Psoas muscle (tissue), 8 donors: ENCODE results near the gene LZTFL1. TPM values are rescaled to one million over a fixed set of nuclear protein-coding genes. Genes with fewer than 3 reads are reported as not detected.

Source experiments
- ATAC-seq, 4 donors: fragments of 200-7000 bp; cut with Tn5 transposase; one replicate each; pipeline ENCODE4 v1.9.1; 2020; ENCODE audit warnings: moderate library complexity in 3 of 4, mild to moderate bottlenecking in 2 of 4
- DNase-seq, 2 donors: peaks; one replicate each; pipeline ENCODE4 v3.0.0-alpha.2; 2020
- H3K27ac ChIP-seq: fragments of 200-600 bp; one replicate; pipeline ENCODE4 v1.8.0; 2022
- H3K27me3 ChIP-seq, 3 donors: fragments of 200-600 bp in 1 of 3; one replicate each; pipeline versions ENCODE4 v1.6.1 to v1.8.0; 2013 to 2022; ENCODE audit warnings: low read length in 2 of 3, mild to moderate bottlenecking in 2 of 3, moderate library complexity in 1 of 3; ENCODE audit not compliant: insufficient read depth in 3 of 3
- H3K36me3 ChIP-seq, 2 donors: fragments of 200-600 bp in 1 of 2; one replicate each; pipeline versions ENCODE4 v1.6.1 to v1.8.0; 2013 to 2022; ENCODE audit warnings: low read depth in 1 of 2, mild to moderate bottlenecking in 1 of 2, moderate library complexity in 1 of 2; ENCODE audit not compliant: insufficient read depth in 1 of 2
- H3K4me1 ChIP-seq: fragments of 200-600 bp; one replicate; pipeline ENCODE4 v1.8.0; 2022
- H3K4me3 ChIP-seq: fragments of 200-600 bp; one replicate; pipeline ENCODE4 v1.8.0; 2022; ENCODE audit warnings: mild to moderate bottlenecking
- H3K9me3 ChIP-seq: fragments of 200-600 bp; one replicate; pipeline ENCODE4 v1.8.0; 2022
- CTCF ChIP-seq: fragments of 200-600 bp; IDR thresholded peaks from one replicate; pipeline ENCODE4 v1.8.0; 2022; ENCODE audit warnings: antibody characterized with exemption
- WGBS, 3 donors: extraction: QIAGEN DNeasy Blood & Tissue Kit; methylation state at CpG; one replicate each; pipeline versions ENCODE4 v1.1.6 to v1.1.7; 2013; 5-methylcytosine and 5-hydroxymethylcytosine counted together
- intact Hi-C, 2 donors: fragments of 100-400 bp; cut with DNase I; formaldehyde crosslinking; loops; one replicate each; pipeline versions ENCODE4 v1.11.0 to v1.14.2; 2022
- polyA plus RNA-seq, 3 donors: library from polyadenylated mRNA; stranded (reverse); fragments of 200-250 nt; gene quantifications; one replicate each; pipeline ENCODE4 v1.2.3, GENCODE V29; 2013
- total RNA-seq, 4 donors: library from RNA; stranded (reverse); fragmentation: NEBNext Ultra II Directional in 2 of 4; extraction: Animal tissue kit (Norgen Biotek cat#: 25700) in 2 of 4; gene quantifications; one replicate each; pipeline versions ENCODE4 v1.2.1 to v1.2.4, GENCODE V29; 2021 to 2023
- donor health status: healthy with polysubstance abuse.
- donor health status: DM: no; HTN: no; CAD: no; lungs with moderate emphysema.
- donor health status: Bipolar disorder and iron deficiency.
- donor health status: healthy.
- donor health status: DM: yes; HTN: yes; CAD: no.
- donor health status: DM: no; HTN: no; CAD: no.
- donor health status: DM: no; HTN: no; CAD: no.
- donor health status: DM: yes; HTN: yes; CAD: no.

LZTFL1 gene
- total and polyA plus RNA-seq, 7 donors = 3.1 to 15.9 (median 5.3) TPM

DNA sequence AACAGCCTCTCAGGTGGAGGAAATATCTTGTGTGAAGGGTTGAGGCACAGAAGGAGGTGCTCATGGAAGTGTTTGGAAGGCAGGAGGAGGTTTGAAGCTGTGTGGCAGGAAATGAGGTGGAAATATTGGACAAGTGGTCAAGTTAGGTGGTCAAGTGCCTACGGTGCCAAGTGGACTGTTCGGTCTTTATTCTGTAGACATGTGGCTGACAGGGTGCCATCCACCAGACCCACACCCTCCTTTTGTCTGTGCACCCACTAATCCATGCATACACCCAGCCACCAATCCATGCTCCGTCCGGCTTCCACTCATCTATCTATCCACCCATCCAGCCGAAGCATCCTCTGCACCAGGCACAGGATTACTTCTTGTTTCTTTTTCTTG, 47.8 kb downstream of the LZTFL1 start:
- intact Hi-C loops = no loop called here

GRCh38 chr3:45793482-45794176, 48.3 kb downstream of the LZTFL1 start:
- ATAC-seq (no peak), DNase-seq (no peak)
- intact Hi-C loops = no loop called here
- H3K27ac ChIP-seq = no peak overlapping the region
- no peak for TF ChIP-seq CTCF
- WGBS, 3 donors = 63 to 67% (median 66%) methylated on average over 9 of the region's 9 CpGs
- H3K27me3 ChIP-seq = peaks cover 0 to 47% (median 11%) of the 10 kb centered on the region in 3 donors
- no peaks in the 10 kb centered on the region for H3K4me1 ChIP-seq
- no peaks in the 10 kb centered on the region for H3K36me3 ChIP-seq
- peaks cover 14% of the 10 kb centered on the region for H3K9me3 ChIP-seq
- no peak overlapping the region for H3K4me3 ChIP-seq

More for the DNA sequence above, 47.8 kb downstream of the LZTFL1 start:
- no peak overlapping the region for H3K4me3 ChIP-seq
- TF ChIP-seq CTCF = no peak
- no peak for ATAC-seq
- H3K9me3 ChIP-seq = peaks cover 9% of the 10 kb centered on the region
- no peaks in the 10 kb centered on the region for H3K36me3 ChIP-seq
- WGBS, 3 donors = 89 to 92% (median 91%) methylated on average over 5 of the region's 5 CpGs
- H3K4me1 ChIP-seq = no peaks in the 10 kb centered on the region
- H3K27ac ChIP-seq = no peak overlapping the region
- peaks cover 0 to 51% (median 12%) of the 10 kb centered on the region in 3 donors for H3K27me3 ChIP-seq
- DNase-seq = no peak

DNA sequence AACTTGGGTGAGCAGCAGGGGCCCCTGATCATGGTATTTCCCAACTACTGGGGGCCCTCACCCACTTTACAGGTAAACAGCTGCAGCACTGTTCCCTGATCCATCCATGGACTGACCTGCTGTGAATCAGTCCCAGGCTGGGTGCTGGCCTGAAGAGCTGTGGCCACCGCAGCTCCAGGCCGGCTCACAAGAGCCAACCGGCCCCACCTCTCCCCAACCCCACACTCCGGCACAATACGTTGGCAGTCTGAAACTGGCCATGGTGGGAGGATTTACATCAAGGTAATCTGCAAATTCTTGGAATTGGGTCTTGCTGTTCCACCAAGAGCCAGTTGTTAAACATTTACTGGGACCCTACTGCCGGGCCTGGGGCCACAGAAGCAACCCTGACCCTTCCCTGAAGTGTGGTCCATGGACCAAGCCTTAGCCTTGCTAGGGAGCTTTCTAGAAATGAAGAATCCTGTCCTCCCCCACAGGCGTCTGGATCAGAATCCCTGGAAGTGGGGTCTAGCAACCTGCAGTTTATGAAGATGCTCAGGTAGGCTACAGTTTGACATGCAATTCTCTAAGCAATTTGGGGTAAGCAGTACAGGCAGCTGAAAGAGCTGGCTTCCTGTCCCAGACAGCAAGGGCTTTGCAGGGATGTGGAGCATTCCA, 49.3 kb downstream of the LZTFL1 start:
- WGBS, 3 donors = 88 to 92% (median 89%) methylated on average over 7 of the region's 7 CpGs
- TF ChIP-seq CTCF = no peak
- ATAC-seq (no peak), DNase-seq (no peak)
- intact Hi-C loops = no loop called here
- Histone ChIP-seq H3K4me1 (no peaks in the 10 kb centered on the region), H3K27me3 (peaks cover 0 to 37% (median 11%) of the 10 kb centered on the region in 3 donors), H3K27ac (no peak overlapping the region), H3K9me3 (peaks cover 17% of the 10 kb centered on the region), H3K4me3 (no peak overlapping the region), H3K36me3 (no peaks in the 10 kb centered on the region)

DNA sequence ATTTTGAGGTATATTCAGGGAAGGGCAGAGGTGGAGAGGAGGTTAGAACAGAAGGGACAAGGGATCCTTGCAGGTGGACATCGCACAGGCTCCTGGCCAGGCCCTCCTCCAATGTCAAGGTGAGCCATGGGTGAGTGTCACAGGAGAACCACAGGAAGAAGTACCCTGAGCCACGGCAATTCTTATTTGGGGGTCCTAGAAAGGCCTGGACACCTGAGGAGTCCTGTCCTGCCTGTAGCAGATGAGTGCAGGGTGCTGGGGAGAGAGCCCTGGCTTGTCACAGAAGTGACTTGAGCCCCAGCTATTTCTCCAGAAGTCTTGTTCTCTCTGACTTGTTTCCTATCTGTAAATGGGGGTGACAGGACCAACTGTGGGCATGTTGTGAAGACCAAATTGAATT, 49.9 kb downstream of the LZTFL1 start:
- Histone ChIP-seq H3K9me3 (peaks cover 17% of the 10 kb centered on the region), H3K36me3 (no peaks in the 10 kb centered on the region), H3K4me3 (no peak overlapping the region), H3K27me3 (peaks cover 0 to 31% (median 11%) of the 10 kb centered on the region in 3 donors), H3K27ac (no peak overlapping the region), H3K4me1 (no peaks in the 10 kb centered on the region)
- 93% methylated on average over 2 of the region's 2 CpGs for WGBS, 3 donors
- no peak for TF ChIP-seq CTCF
- intact Hi-C loops = no loop called here
- ATAC-seq (no peak), DNase-seq (no peak)
